ENCODE measurements around the gene NKRF.

Gene NKRF

DNA sequence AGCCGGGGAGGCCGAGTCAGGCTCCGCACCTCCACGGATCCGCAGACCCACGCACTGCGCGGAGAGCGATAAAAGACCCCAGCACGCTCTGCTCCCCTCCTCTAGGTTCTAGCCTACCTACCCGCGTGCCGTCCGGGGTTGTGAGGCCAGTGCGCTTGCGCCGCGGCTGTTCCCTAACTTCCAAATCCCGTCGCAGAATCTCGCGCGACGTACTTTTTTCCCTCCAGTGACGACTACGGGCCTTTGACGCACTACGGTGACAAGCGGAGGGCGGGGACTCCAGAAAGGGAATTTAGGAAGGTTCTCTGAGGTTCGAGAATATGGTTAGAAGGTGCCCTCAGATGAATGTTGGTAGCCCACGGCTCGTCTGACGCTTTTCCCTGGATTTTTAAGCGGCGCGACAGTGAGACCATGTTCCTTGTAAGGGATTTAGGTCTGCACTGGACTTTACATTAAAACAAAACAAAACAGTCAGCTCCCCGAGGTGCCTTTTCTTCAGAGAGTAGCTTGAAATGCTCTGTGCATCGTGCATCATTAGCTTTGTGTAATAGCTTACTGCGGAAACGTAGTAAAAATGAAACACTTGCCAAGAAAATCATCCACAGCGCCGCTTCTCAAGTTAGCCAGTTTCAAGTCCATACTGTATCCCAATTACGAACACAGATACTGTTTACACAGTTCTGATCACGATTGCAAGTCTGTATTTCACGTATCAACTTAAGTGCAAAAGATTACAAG lies at the start of gene NKRF:
TSS of gene NKRF (minus strand) at position 145 of the 738 bp plus-strand sequence.
- TF ChIP-seq CTBP1 (IDR thresholded peaks at IDR 0.05; ENCODE audit: borderline replicate concordance) (no peak), ELF4 (IDR thresholded peaks at IDR 0.05) (peak; percentile 57; the same call in 1 of the 2 replicates), ZNF384 (IDR thresholded peaks at IDR 0.05) (no peak; the same call in 1 of the 2 replicates), ARNT (IDR thresholded peaks at IDR 0.05) (no peak), HDGF (IDR thresholded peaks at IDR 0.05; ENCODE audit: borderline replicate concordance) (no peak), FOXK2 (IDR thresholded peaks at IDR 0.05) (no peak), L3MBTL2 (conservative IDR thresholded peaks at IDR 0.05) (peak; percentile 83), LEF1 (IDR thresholded peaks at IDR 0.05; ENCODE audit: borderline replicate concordance) (no peak), SP1 (IDR thresholded peaks at IDR 0.05) (no peak; the same call in 1 of the 2 replicates), BHLHE40 (IDR thresholded peaks at IDR 0.05; ENCODE audit: borderline replicate concordance) (no peak)
- TF ChIP-seq, protein P1, sequence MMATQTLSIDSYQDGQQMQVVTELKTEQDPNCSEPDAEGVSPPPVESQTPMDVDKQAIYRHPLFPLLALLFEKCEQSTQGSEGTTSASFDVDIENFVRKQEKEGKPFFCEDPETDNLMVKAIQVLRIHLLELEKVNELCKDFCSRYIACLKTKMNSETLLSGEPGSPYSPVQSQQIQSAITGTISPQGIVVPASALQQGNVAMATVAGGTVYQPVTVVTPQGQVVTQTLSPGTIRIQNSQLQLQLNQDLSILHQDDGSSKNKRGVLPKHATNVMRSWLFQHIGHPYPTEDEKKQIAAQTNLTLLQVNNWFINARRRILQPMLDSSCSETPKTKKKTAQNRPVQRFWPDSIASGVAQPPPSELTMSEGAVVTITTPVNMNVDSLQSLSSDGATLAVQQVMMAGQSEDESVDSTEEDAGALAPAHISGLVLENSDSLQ (IDR thresholded peaks at IDR 0.05), result peak; percentile 80
- ChIA-PET POLR2A (interaction anchor here (0.8 to 1.7 kb wide), 11 partner anchors 10 to 185 kb away, joined by 3 to 9 read pairs (median 4); partner anchors contain the start of genes RPL39, SOWAHD and UBE2A), CTCF (interaction anchor here (0.5 to 1.2 kb wide), 3 partner anchors 38 to 90 kb away, joined by 3 read pairs; no protein-coding TSS in a partner anchor)
- peak; percentile 91 for DNase-seq (ENCODE audit: extremely low spot score)

DNA sequence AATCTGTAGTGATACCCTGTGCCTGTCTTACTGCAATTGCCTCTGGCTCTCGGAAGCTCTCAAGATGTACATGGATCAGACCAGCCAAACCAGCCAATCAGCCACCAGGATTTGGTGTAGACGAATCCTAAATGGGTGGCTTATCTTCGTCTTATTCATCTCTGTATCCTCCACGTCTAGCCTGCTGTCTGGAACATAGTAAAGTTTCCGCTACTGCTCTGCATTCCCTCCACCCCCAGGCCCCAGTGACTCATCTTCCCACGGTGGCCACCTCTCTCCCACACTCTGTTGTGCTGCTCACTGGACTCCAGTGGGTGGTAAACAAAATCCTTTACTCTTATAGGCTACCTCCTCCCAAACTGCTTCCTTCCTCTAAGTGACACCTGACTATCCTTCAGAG lies 48.9 kb upstream of the NKRF start:
- no peak for TF ChIP-seq L3MBTL2 (conservative IDR thresholded peaks at IDR 0.05)
- TF ChIP-seq, protein P1 (IDR thresholded peaks at IDR 0.05), result no peak
- TF ChIP-seq BHLHE40 (IDR thresholded peaks at IDR 0.05; ENCODE audit: borderline replicate concordance), result no peak
- no peak for TF ChIP-seq NFRKB (IDR thresholded peaks at IDR 0.05)
- no peak for TF ChIP-seq ZNF384 (IDR thresholded peaks at IDR 0.05)
- no peak for TF ChIP-seq FOXM1 (IDR thresholded peaks at IDR 0.05; ENCODE audit: borderline replicate concordance)
- TF ChIP-seq ELF4 (IDR thresholded peaks at IDR 0.05), result no peak
- TF ChIP-seq LEF1 (IDR thresholded peaks at IDR 0.05; ENCODE audit: borderline replicate concordance), result no peak
- no peak for TF ChIP-seq SUZ12 (IDR thresholded peaks at IDR 0.05)
- no peak for TF ChIP-seq SP1 (IDR thresholded peaks at IDR 0.05)
- no peak for TF ChIP-seq HDGF (IDR thresholded peaks at IDR 0.05; ENCODE audit: borderline replicate concordance)
- no peak for TF ChIP-seq FOXK2 (IDR thresholded peaks at IDR 0.05)
- no peak for TF ChIP-seq ARNT (IDR thresholded peaks at IDR 0.05)
- no peak for TF ChIP-seq TARDBP (IDR thresholded peaks at IDR 0.05)
- TF ChIP-seq FOXA1 (IDR thresholded peaks at IDR 0.05), result no peak
- ChIA-PET CTCF (interaction anchor here (0.9 kb wide), 1 partner anchor 45 kb away, joined by 4 read pairs; no protein-coding TSS in a partner anchor), POLR2A (interaction anchor here (0.9 to 1.9 kb wide), 4 partner anchors 8 to 73 kb away, joined by 3 to 7 read pairs (median 6); no protein-coding TSS in a partner anchor)
- no peak for DNase-seq (ENCODE audit: extremely low spot score)

DNA sequence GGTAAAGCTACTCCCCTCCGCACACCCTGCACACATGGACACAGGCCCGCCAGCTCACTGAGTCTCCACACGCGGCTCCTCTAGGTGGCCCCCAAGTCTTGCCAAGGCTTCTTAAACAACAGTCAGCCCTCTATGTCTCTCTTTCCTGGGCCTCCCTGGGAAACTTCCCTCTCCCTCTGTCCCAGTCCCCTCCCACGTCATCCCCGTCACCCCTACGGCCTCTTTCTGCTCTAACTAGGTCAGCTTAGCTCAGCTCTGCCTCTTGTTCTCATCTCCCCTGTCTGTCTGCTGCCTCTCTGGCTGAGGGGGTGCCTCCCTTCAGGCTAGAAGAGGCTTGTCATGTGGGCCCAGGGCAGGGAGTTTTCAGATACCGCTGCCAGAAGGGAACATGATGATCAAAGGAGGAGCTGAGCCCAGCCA lies 47.9 kb upstream of the NKRF start:
- no peak for DNase-seq (ENCODE audit: extremely low spot score)
- no peak for TF ChIP-seq LEF1 (IDR thresholded peaks at IDR 0.05; ENCODE audit: borderline replicate concordance)
- TF ChIP-seq HDGF (IDR thresholded peaks at IDR 0.05; ENCODE audit: borderline replicate concordance), result no peak
- TF ChIP-seq CTBP1 (IDR thresholded peaks at IDR 0.05; ENCODE audit: borderline replicate concordance), result no peak
- TF ChIP-seq BHLHE40 (IDR thresholded peaks at IDR 0.05; ENCODE audit: borderline replicate concordance), result no peak
- no peak for TF ChIP-seq NFRKB (IDR thresholded peaks at IDR 0.05)
- no peak for TF ChIP-seq FOXK2 (IDR thresholded peaks at IDR 0.05)
- CTCF ChIA-PET, result interaction anchor here (0.9 to 1.3 kb wide), 3 partner anchors 13 to 95 kb away, joined by 3 to 4 read pairs (median 3); no protein-coding TSS in a partner anchor
- POLR2A ChIA-PET, result interaction anchor here (0.7 to 3.7 kb wide), 9 partner anchors 9 to 103 kb away, joined by 3 to 13 read pairs (median 4); no protein-coding TSS in a partner anchor

DNA sequence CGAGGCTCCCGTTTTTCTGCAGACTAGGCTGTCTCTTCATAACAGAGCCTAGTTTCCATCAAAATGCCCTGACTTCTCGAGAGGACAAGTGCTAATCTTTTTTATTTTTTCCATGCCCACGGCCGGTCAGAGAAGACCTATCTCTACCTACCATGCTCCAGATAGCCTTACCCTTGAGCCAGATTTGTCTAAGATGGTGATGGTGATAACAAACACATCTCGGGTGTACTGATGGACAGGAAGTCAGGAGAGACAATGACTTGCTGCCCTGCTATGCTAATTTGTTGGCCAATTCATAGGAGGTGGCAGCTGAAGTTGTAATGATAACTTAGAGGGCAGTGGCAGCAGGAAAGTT lies 42.2 kb upstream of the NKRF start:
- TF ChIP-seq ARNT (IDR thresholded peaks at IDR 0.05), result no peak
- TF ChIP-seq ZNF384 (IDR thresholded peaks at IDR 0.05), result no peak
- TF ChIP-seq FOXK2 (IDR thresholded peaks at IDR 0.05), result no peak
- no peak for TF ChIP-seq SUZ12 (IDR thresholded peaks at IDR 0.05)
- TF ChIP-seq L3MBTL2 (conservative IDR thresholded peaks at IDR 0.05), result no peak
- TF ChIP-seq FOXA1 (IDR thresholded peaks at IDR 0.05), result no peak
- TF ChIP-seq TARDBP (IDR thresholded peaks at IDR 0.05), result no peak
- TF ChIP-seq ELF4 (IDR thresholded peaks at IDR 0.05), result no peak
- no peak for TF ChIP-seq BHLHE40 (IDR thresholded peaks at IDR 0.05; ENCODE audit: borderline replicate concordance)
- TF ChIP-seq FOXM1 (IDR thresholded peaks at IDR 0.05; ENCODE audit: borderline replicate concordance), result no peak
- TF ChIP-seq CTBP1 (IDR thresholded peaks at IDR 0.05; ENCODE audit: borderline replicate concordance), result no peak
- ChIA-PET POLR2A (no interaction called here), CTCF (no interaction called here)
- no peak for DNase-seq (ENCODE audit: extremely low spot score)

DNA sequence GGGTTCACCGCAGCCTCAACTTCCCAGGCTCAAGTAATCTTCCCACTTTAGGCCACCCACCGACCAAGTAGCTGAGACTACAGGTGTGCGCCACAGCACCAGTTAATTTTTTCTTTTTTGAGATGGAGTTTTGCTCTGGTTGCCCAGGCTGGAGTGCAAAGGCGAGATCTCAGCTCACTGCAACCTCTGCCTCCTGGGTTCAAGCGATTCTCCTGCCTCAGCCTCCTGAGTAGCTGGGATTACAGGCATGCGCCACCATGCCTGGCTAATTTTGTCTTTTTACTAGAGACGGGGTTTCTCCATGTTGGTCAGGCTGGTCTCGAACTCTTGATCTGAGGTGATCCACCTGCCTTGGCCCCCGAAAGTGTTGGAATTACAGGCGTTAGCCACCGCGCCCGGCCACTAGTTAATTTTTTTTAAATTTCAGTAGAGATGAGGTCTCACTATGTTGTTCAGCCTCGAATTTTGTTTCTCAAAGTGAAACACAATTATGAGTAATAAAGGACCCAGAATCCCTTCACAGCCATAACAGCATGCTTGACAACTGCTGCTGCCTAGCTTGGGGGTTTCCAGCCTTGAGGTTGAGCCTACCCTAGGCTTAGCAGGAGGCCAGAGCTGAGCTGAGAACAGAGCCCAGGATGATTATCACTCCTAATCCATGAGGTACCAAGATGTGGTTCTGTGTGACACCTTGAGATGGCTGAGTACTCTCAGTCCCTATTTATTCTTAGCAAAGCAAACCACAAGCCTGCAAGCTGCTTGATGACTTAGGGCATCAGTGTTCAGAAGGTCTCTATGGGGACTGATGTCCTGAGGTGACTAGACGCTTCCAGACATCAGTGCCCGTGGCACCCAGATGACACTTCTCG lies 41.6 kb upstream of the NKRF start:
- POLR2A ChIA-PET, result no interaction called here
- TF ChIP-seq FOXM1 (IDR thresholded peaks at IDR 0.05; ENCODE audit: borderline replicate concordance) (no peak), NFRKB (IDR thresholded peaks at IDR 0.05) (no peak), L3MBTL2 (conservative IDR thresholded peaks at IDR 0.05) (no peak), FOXK2 (IDR thresholded peaks at IDR 0.05) (no peak), BHLHE40 (IDR thresholded peaks at IDR 0.05; ENCODE audit: borderline replicate concordance) (no peak)
- TF ChIP-seq, protein P1 (IDR thresholded peaks at IDR 0.05), result no peak
- CTCF ChIA-PET, result no interaction called here
- no peak for DNase-seq (ENCODE audit: extremely low spot score)

Measured in HEK293T (cell line).